Suprapubic skin (tissue), 4 donors: ENCODE data around the gene ADAMTS8.

Experiments
- EP300 ChIP-seq: sonication (generic); formaldehyde crosslinking; IDR thresholded peaks from one replicate; pipeline ENCODE4 v1.6.1; 2017; ENCODE audit warnings: antibody characterized with exemption
- POLR2AphosphoS5 ChIP-seq, 3 donors: sonication (generic); formaldehyde crosslinking; IDR thresholded peaks; one replicate each; pipeline ENCODE4 v1.6.1; 2017; ENCODE audit warnings: antibody characterized with exemption in 3 of 3
- TF ChIP-seq, protein P1 (sequence below), 2 donors: fragments of 200-600 bp in 1 of 2; fragments of 450-650 bp in 1 of 2; sonication (generic) in 1 of 2; IDR thresholded peaks; one replicate each; pipeline ENCODE4 v1.5.1; 2016 to 2019; ENCODE audit warnings: antibody characterized with exemption in 2 of 2, mild to moderate bottlenecking in 1 of 2, moderate library complexity in 1 of 2

DNA sequence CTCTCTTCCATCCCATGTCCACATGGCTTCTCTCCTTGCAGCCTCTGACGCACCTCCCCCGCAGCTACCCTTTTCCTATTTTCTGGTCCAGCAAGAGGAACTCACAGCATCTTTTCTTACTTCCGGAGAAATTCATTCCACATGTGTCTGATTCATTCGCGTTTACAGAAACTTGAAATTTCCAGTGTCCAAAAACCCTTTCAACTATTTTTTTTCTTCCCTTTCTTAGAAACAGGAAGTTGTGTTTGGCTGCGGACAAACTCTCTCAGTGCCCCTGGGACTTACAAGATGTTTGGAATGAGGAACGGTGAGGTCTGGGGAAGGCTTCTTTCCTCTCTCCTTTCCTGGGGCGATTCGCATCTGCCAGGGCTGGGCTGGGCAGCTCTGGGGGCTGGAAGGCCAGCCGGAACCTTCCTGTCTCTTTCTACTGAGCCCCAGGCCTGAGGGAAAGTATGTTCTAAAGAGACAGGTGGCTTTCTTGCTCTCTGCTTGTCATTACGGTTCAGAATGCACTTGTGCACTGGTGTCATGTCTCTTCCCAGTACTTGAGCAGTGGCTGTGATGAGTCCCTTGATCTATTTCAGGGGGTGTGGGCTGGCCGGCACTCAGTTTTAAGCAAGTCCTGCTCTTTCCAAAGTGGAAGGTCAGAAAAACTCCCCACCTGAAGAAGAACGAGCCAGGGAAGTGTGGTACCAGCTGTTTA is 27.5 kb downstream of the ADAMTS8 start:
- TF ChIP-seq, protein P1, sequence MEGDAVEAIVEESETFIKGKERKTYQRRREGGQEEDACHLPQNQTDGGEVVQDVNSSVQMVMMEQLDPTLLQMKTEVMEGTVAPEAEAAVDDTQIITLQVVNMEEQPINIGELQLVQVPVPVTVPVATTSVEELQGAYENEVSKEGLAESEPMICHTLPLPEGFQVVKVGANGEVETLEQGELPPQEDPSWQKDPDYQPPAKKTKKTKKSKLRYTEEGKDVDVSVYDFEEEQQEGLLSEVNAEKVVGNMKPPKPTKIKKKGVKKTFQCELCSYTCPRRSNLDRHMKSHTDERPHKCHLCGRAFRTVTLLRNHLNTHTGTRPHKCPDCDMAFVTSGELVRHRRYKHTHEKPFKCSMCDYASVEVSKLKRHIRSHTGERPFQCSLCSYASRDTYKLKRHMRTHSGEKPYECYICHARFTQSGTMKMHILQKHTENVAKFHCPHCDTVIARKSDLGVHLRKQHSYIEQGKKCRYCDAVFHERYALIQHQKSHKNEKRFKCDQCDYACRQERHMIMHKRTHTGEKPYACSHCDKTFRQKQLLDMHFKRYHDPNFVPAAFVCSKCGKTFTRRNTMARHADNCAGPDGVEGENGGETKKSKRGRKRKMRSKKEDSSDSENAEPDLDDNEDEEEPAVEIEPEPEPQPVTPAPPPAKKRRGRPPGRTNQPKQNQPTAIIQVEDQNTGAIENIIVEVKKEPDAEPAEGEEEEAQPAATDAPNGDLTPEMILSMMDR (IDR thresholded peaks at IDR 0.05) = no peak
- TF ChIP-seq EP300 = no peak
- TF ChIP-seq POLR2AphosphoS5 (IDR thresholded peaks at IDR 0.05) = no peak
